HepG2 (cell line): ENCODE data around the gene TMEM198. TPM values are rescaled to one million over a fixed set of nuclear protein-coding genes. Genes with fewer than 3 reads are reported as not detected.
A peak's percentile ranks its signal among the peaks of the same experiment; 100 is the strongest.

ENCODE experiments used
- ARNT2 ChIP-seq: sonication (generic); formaldehyde crosslinking; IDR thresholded peaks from 2 replicates; pipeline ENCODE4 v1.8.0; 2022; ENCODE audit warnings: mild to moderate bottlenecking, low read depth, missing genetic modification reagents, moderate library complexity
- CBX5 ChIP-seq: sonication (generic); formaldehyde crosslinking; IDR thresholded peaks from 2 replicates; pipeline ENCODE4 v1.4.0; 2020; ENCODE audit warnings: missing genetic modification reagents, borderline replicate concordance
- ETV6 ChIP-seq: sonication (generic); formaldehyde crosslinking; conservative IDR thresholded peaks from 2 replicates; pipeline ENCODE4 v1.4.0; 2020; ENCODE audit warnings: missing genetic modification reagents
- FOSL2 ChIP-seq: sonication (generic); formaldehyde crosslinking; IDR thresholded peaks from 2 replicates; pipeline ENCODE4 v1.4.0; 2020; ENCODE audit warnings: missing genetic modification reagents
- GLI4 ChIP-seq: sonication (generic); formaldehyde crosslinking; IDR thresholded peaks from 2 replicates; pipeline ENCODE4 v1.5.1; 2020; ENCODE audit warnings: missing genetic modification reagents, mild to moderate bottlenecking, moderate library complexity, borderline replicate concordance
- HDAC2 ChIP-seq: sonication (generic); formaldehyde crosslinking; IDR thresholded peaks from 2 replicates; pipeline ENCODE4 v1.4.0; 2020; ENCODE audit warnings: missing genetic modification reagents
- HOXA5 ChIP-seq: sonication (generic); formaldehyde crosslinking; IDR thresholded peaks from 2 replicates; pipeline ENCODE4 v1.4.0; 2020; ENCODE audit warnings: missing genetic modification reagents
- MAX ChIP-seq: IDR thresholded peaks from 2 replicates; pipeline ENCODE4 v1.6.1; 2012; ENCODE audit warnings: inconsistent platforms
- NCOA5 ChIP-seq: sonication (generic); formaldehyde crosslinking; IDR thresholded peaks from 2 replicates; pipeline ENCODE4 v1.4.0; 2020; ENCODE audit warnings: missing genetic modification reagents
- NFAT5 ChIP-seq: sonication (generic); formaldehyde crosslinking; IDR thresholded peaks from 2 replicates; pipeline ENCODE4 v1.4.0; 2020; ENCODE audit warnings: missing genetic modification reagents
- SNAPC5 ChIP-seq: sonication (generic); formaldehyde crosslinking; IDR thresholded peaks from 2 replicates; pipeline ENCODE4 v1.8.1; 2023; ENCODE audit warnings: mild to moderate bottlenecking, missing genetic modification reagents, borderline replicate concordance
- TBX2 ChIP-seq: sonication (generic); formaldehyde crosslinking; IDR thresholded peaks from 2 replicates; pipeline ENCODE4 v1.5.0; 2020; ENCODE audit warnings: missing genetic modification reagents, mild to moderate bottlenecking, borderline replicate concordance
- ZBTB44 ChIP-seq: sonication (generic); formaldehyde crosslinking; IDR thresholded peaks from 2 replicates; pipeline ENCODE4 v1.4.0; 2020; ENCODE audit warnings: missing genetic modification reagents
- ZFP36 ChIP-seq: fragments of 150-350 bp; IDR thresholded peaks from 2 replicates; pipeline ENCODE4 v1.6.1; 2018; ENCODE audit warnings: borderline replicate concordance, low read length, low read depth; ENCODE audit not compliant: partially characterized antibody
- ZFP37 ChIP-seq: sonication (generic); formaldehyde crosslinking; IDR thresholded peaks from 2 replicates; pipeline ENCODE4 v1.4.0; 2020; ENCODE audit warnings: missing genetic modification reagents, borderline replicate concordance
- ZNF264 ChIP-seq: sonication (generic); formaldehyde crosslinking; IDR thresholded peaks from 2 replicates; pipeline ENCODE4 v1.4.0; 2020; ENCODE audit warnings: missing genetic modification reagents
- ZNF282 ChIP-seq: fragments of 450-650 bp; IDR thresholded peaks from 2 replicates; pipeline ENCODE4 v1.6.1; 2018; ENCODE audit not compliant: partially characterized antibody
- ZNF296 ChIP-seq: sonication (generic); formaldehyde crosslinking; conservative IDR thresholded peaks from 2 replicates; pipeline ENCODE4 v1.5.0; 2020; ENCODE audit warnings: mild to moderate bottlenecking, missing genetic modification reagents
- ZNF337 ChIP-seq: sonication (generic); formaldehyde crosslinking; IDR thresholded peaks from 2 replicates; pipeline ENCODE4 v1.5.1; 2020; ENCODE audit warnings: missing genetic modification reagents, low read depth, mild to moderate bottlenecking, borderline replicate concordance
- ZNF513 ChIP-seq: sonication (generic); formaldehyde crosslinking; conservative IDR thresholded peaks from 2 replicates; pipeline ENCODE4 v1.5.0; 2020; ENCODE audit warnings: missing genetic modification reagents
- ZNF781 ChIP-seq: sonication (generic); formaldehyde crosslinking; IDR thresholded peaks from 2 replicates; pipeline ENCODE4 v1.5.1; 2020; ENCODE audit warnings: borderline replicate concordance, mild to moderate bottlenecking, missing genetic modification reagents; ENCODE audit errors: not compliant biosample characterization
- polyA plus RNA-seq, 8 experiments: library from polyadenylated mRNA; depleted of rRNA in 3 of 8; stranded (reverse) in 7 of 8; unstranded in 1 of 8; fragments of >200 nt; fragmentation: Illumina TruSeq in 4 of 8; extraction: Trizol in 4 of 8; gene quantifications; 2 replicates each; pipeline versions ENCODE4 v1.2.1 to v1.2.3, GENCODE V29; 2011 to 2016; ENCODE audit warnings: low read depth in 4 of 8, missing spikeins in 1 of 8, mixed read lengths in 1 of 8; ENCODE audit not compliant: insufficient read depth in 1 of 8
- total RNA-seq, 5 experiments: library from RNA; depleted of rRNA; stranded (reverse); fragments of >200 nt; fragmentation: Illumina TruSeq; extraction: Trizol; gene quantifications; 2 replicates each; pipeline ENCODE4 v1.2.3, GENCODE V29; 2016; ENCODE audit warnings: low read depth in 1 of 5

Gene TMEM198
- total and polyA plus RNA-seq, 2 of the 13 experiments (the other 11 are each of a cell fraction or from before 2014, with no cell fraction given), result 17.3 to 23.5 TPM

GRCh38 chr2:219570194-219570923, 26.5 kb downstream of the TMEM198 start (continued):
- TF ChIP-seq ARNT2 (CRISPR knock-in tag) (no peak), ZFP36 (no peak), ZBTB44 (no peak), CBX5 (CRISPR knock-in tag) (no peak), NCOA5 (no peak), MAX (peak; percentile 79), HDAC2 (CRISPR knock-in tag) (peak; percentile 2; the same call in 1 of the 2 replicates), GLI4 (CRISPR knock-in tag) (no peak), ZNF781 (CRISPR knock-in tag) (no peak), ZNF282 (no peak), FOSL2 (no peak), SNAPC5 (peak; percentile 73; the same call in 1 of the 2 replicates), ZFP37 (no peak), TBX2 (CRISPR knock-in tag) (peak; percentile 10; the same call in 1 of the 2 replicates), ZNF264 (CRISPR knock-in tag) (no peak), HOXA5 (no peak; the same call in 1 of the 2 replicates), ZNF296 (CRISPR knock-in tag) (no peak), ZNF337 (no peak), ZNF513 (CRISPR knock-in tag) (no peak), NFAT5 (no peak; the same call in 1 of the 2 replicates), ETV6 (CRISPR knock-in tag) (no peak)
